ENCODE results near the gene TUBGCP3. TPM values are rescaled to one million over a fixed set of nuclear protein-coding genes. Genes with fewer than 3 reads are reported as not detected.

Gene TUBGCP3
- total and polyA plus RNA-seq, 5 donors from 2014 or later: 10.9 to 40.7 (median 15.0) TPM

GRCh38 chr13:112452380-112453206 lies 135.4 kb downstream of the TUBGCP3 start:
- Mint-ChIP-seq H3K4me3 (no peak overlapping the region), H3K4me1 (no peaks in the 10 kb centered on the region), H3K36me3 (no peaks in the 10 kb centered on the region), H3K27me3 (no peaks in the 10 kb centered on the region), H3K27ac (no peak overlapping the region), H3K9me3 (peaks cover 0 to 4% (median 0%) of the 10 kb centered on the region in 7 donors)
- DNase-seq (no peak), ATAC-seq (ENCODE audit: low read depth in 2 of 2) (no peak)
- Histone ChIP-seq H3K4me3 (ENCODE audit: low read depth, low read length) (no peak overlapping the region), H3K27me3 (ENCODE audit: control insufficient read depth, insufficient read depth, low read length) (no peaks in the 10 kb centered on the region), H3K27ac (ENCODE audit: insufficient read depth, low read length, poor library complexity, severe bottlenecking) (no peak overlapping the region), H3K4me1 (ENCODE audit: control insufficient read depth, insufficient read depth, low read length, poor library complexity, severe bottlenecking) (no peaks in the 10 kb centered on the region), H3K36me3 (ENCODE audit: control insufficient read depth, insufficient read depth, low read length) (no peaks in the 10 kb centered on the region), H3K9me3 (ENCODE audit: control insufficient read depth in 2 of 2, low read length in 2 of 2) (no peaks in the 10 kb centered on the region)

- ATAC-seq (ENCODE audit: low read depth in 2 of 2) (no peak), DNase-seq (no peak)
- no peaks in the 10 kb centered on the region for H3K4me1 ChIP-seq (ENCODE audit: control insufficient read depth, insufficient read depth, low read length, poor library complexity, severe bottlenecking)
- no peaks in the 10 kb centered on the region for H3K9me3 ChIP-seq (ENCODE audit: control insufficient read depth in 2 of 2, low read length in 2 of 2)
- Mint-ChIP-seq H3K4me1 (no peaks in the 10 kb centered on the region), H3K27ac (no peak overlapping the region), H3K36me3 (no peaks in the 10 kb centered on the region), H3K9me3 (peaks cover 0 to 4% (median 0%) of the 10 kb centered on the region in 7 donors), H3K4me3 (no peak overlapping the region), H3K27me3 (no peaks in the 10 kb centered on the region)
- no peaks in the 10 kb centered on the region for H3K36me3 ChIP-seq (ENCODE audit: control insufficient read depth, insufficient read depth, low read length)
- H3K27me3 ChIP-seq (ENCODE audit: control insufficient read depth, insufficient read depth, low read length): no peaks in the 10 kb centered on the region
- no peak overlapping the region for H3K4me3 ChIP-seq (ENCODE audit: low read depth, low read length)
- no peak overlapping the region for H3K27ac ChIP-seq (ENCODE audit: insufficient read depth, low read length, poor library complexity, severe bottlenecking)
Measured at GRCh38 chr13:112451512-112452379, 136.2 kb downstream of the TUBGCP3 start.

DNA sequence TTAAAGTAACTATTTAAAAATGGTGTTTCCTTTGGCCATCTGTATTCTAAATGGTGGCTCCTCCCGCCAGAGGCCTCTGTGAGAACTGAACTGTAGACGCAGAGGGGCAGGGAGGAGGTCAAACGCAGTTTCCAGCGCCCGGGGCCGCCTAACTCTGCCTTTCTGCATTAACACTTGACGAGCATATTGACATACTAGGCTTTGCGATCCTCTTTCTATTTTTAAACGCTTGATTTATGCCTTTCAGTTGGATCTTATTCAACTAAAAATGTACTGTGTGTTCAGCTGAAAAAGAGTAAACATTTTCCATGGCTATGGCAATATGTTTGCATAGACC lies 137.1 kb downstream of the TUBGCP3 start:
- H3K27ac ChIP-seq (ENCODE audit: insufficient read depth, low read length, poor library complexity, severe bottlenecking): no peak overlapping the region
- DNase-seq (no peak), ATAC-seq (ENCODE audit: low read depth in 2 of 2) (no peak)
- no peaks in the 10 kb centered on the region for H3K36me3 ChIP-seq (ENCODE audit: control insufficient read depth, insufficient read depth, low read length)
- no peak overlapping the region for H3K4me3 ChIP-seq (ENCODE audit: low read depth, low read length)
- H3K27me3 ChIP-seq (ENCODE audit: control insufficient read depth, insufficient read depth, low read length): no peaks in the 10 kb centered on the region
- Mint-ChIP-seq H3K9me3 (peaks cover 0 to 2% (median 0%) of the 10 kb centered on the region in 7 donors), H3K4me1 (no peaks in the 10 kb centered on the region), H3K27me3 (no peaks in the 10 kb centered on the region), H3K27ac (no peak overlapping the region), H3K4me3 (no peak overlapping the region), H3K36me3 (no peaks in the 10 kb centered on the region)
- H3K4me1 ChIP-seq (ENCODE audit: control insufficient read depth, insufficient read depth, low read length, poor library complexity, severe bottlenecking): no peaks in the 10 kb centered on the region
- H3K9me3 ChIP-seq (ENCODE audit: control insufficient read depth in 2 of 2, low read length in 2 of 2): no peaks in the 10 kb centered on the region

DNA sequence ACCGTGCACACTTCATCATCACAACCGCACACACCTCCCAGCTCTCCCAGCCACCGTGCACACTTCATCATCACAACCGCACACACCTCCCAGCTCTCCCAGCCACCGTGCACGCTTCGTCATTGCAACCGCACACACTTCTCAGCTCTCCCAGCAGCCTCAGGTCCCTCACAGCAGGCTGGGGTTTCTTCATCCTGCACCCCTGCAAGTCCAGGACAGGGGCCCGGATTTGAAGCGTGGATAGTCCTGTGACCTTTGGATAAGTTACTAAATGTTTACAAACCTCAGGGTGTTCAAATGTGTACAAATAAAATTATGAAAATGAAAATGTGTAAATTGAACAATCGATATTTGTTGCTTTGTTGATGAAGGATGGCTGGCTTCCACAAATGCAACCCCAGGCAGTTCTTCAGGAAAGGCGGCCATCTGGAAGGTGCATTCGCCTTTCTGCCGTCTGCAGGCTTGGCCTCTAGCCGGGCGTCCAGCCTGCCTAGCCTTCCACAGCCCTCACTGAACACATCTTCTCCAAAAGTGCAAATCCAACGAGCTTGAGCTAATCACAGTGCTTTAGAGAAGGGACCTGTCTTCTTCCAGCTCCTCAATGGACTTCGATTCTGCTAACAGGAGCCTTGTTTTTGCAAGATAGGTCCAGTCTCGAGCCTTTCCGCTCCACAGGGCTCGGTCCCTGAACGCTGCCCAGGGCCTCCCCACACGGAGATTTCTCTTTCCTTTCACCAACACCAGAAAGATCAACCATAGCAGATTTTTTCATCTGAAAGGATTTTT lies 137.6 kb downstream of the TUBGCP3 start:
- H3K4me1 ChIP-seq (ENCODE audit: control insufficient read depth, insufficient read depth, low read length, poor library complexity, severe bottlenecking): no peaks in the 10 kb centered on the region
- Mint-ChIP-seq H3K27ac (no peak overlapping the region), H3K27me3 (no peaks in the 10 kb centered on the region), H3K36me3 (no peaks in the 10 kb centered on the region), H3K9me3 (peaks cover 0 to 2% (median 0%) of the 10 kb centered on the region in 7 donors), H3K4me3 (no peak overlapping the region), H3K4me1 (no peaks in the 10 kb centered on the region)
- no peak overlapping the region for H3K27ac ChIP-seq (ENCODE audit: insufficient read depth, low read length, poor library complexity, severe bottlenecking)
- no peaks in the 10 kb centered on the region for H3K36me3 ChIP-seq (ENCODE audit: control insufficient read depth, insufficient read depth, low read length)
- no peak for ATAC-seq (ENCODE audit: low read depth in 2 of 2)
- DNase-seq: no peak
- no peak overlapping the region for H3K4me3 ChIP-seq (ENCODE audit: low read depth, low read length)
- H3K27me3 ChIP-seq (ENCODE audit: control insufficient read depth, insufficient read depth, low read length): no peaks in the 10 kb centered on the region
- H3K9me3 ChIP-seq (ENCODE audit: control insufficient read depth in 2 of 2, low read length in 2 of 2): no peaks in the 10 kb centered on the region

DNA sequence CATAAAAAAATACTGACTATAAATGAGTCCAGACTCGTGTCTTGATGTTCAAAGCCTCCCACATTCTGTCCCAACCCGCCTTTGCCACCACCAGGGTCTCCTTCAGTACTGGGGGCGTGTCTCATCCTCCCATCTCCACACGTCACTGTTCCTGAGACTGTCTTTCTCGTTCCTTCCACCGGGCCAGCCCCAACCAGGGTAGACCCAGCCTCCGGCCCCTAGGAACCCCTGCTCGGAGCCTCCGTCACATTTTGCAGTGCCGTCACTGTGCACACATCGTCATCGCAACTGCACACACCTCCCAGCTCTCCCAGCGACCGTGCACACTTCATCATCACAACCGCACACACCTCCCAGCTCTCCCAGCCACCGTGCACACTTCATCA lies 138.4 kb downstream of the TUBGCP3 start:
- DNase-seq (no peak), ATAC-seq (ENCODE audit: low read depth in 2 of 2) (no peak)
- Mint-ChIP-seq H3K9me3 (peaks cover 0 to 2% (median 0%) of the 10 kb centered on the region in 7 donors), H3K36me3 (no peaks in the 10 kb centered on the region), H3K27ac (no peak overlapping the region), H3K4me1 (no peaks in the 10 kb centered on the region), H3K27me3 (no peaks in the 10 kb centered on the region), H3K4me3 (no peak overlapping the region)
- H3K4me1 ChIP-seq (ENCODE audit: control insufficient read depth, insufficient read depth, low read length, poor library complexity, severe bottlenecking): no peaks in the 10 kb centered on the region
- H3K27me3 ChIP-seq (ENCODE audit: control insufficient read depth, insufficient read depth, low read length): no peaks in the 10 kb centered on the region
- no peak overlapping the region for H3K27ac ChIP-seq (ENCODE audit: insufficient read depth, low read length, poor library complexity, severe bottlenecking)
- no peaks in the 10 kb centered on the region for H3K9me3 ChIP-seq (ENCODE audit: control insufficient read depth in 2 of 2, low read length in 2 of 2)
- H3K36me3 ChIP-seq (ENCODE audit: control insufficient read depth, insufficient read depth, low read length): no peaks in the 10 kb centered on the region
- H3K4me3 ChIP-seq (ENCODE audit: low read depth, low read length): no peak overlapping the region

- no peak for DNase-seq
- Mint-ChIP-seq H3K27me3 (peaks cover 3% of the 10 kb centered on the region), H3K36me3 (no peaks in the 10 kb centered on the region)
Measured at GRCh38 chr13:112448621-112449544, 139.1 kb downstream of the TUBGCP3 start.

More at GRCh38 chr13:112448621-112449544, 139.1 kb downstream of the TUBGCP3 start:
- Mint-ChIP-seq H3K27ac (no peak overlapping the region), H3K9me3 (peaks cover 0 to 2% (median 0%) of the 10 kb centered on the region in 7 donors), H3K4me3 (no peak overlapping the region), H3K4me1 (no peaks in the 10 kb centered on the region)
- ATAC-seq (ENCODE audit: low read depth in 2 of 2): no peak
- H3K27me3 ChIP-seq (ENCODE audit: control insufficient read depth, insufficient read depth, low read length): no peaks in the 10 kb centered on the region
- H3K36me3 ChIP-seq (ENCODE audit: control insufficient read depth, insufficient read depth, low read length): no peaks in the 10 kb centered on the region
- H3K4me3 ChIP-seq (ENCODE audit: low read depth, low read length): no peak overlapping the region
- H3K27ac ChIP-seq (ENCODE audit: insufficient read depth, low read length, poor library complexity, severe bottlenecking): no peak overlapping the region
- H3K9me3 ChIP-seq (ENCODE audit: control insufficient read depth in 2 of 2, low read length in 2 of 2): no peaks in the 10 kb centered on the region
- no peaks in the 10 kb centered on the region for H3K4me1 ChIP-seq (ENCODE audit: control insufficient read depth, insufficient read depth, low read length, poor library complexity, severe bottlenecking)

Measured in CD4-positive, CD25-positive, alpha-beta regulatory T cell (primary cell).